Tibial nerve (tissue), 4 donors: ENCODE data around the gene TMEM186. TPM values are rescaled to one million over a fixed set of nuclear protein-coding genes. Genes with fewer than 3 reads are reported as not detected.

Source experiments
- DNase-seq, 2 donors: peaks; one replicate each; pipeline ENCODE4 v3.0.0-alpha.2; 2019; ENCODE audit warnings: low spot score in 2 of 2
- H3K27ac ChIP-seq, 4 donors: fragments of 200-600 bp; sonication (generic) in 3 of 4; one replicate each; pipeline ENCODE4 v1.5.1; 2017 to 2019; ENCODE audit warnings: mild to moderate bottlenecking in 1 of 4
- H3K27me3 ChIP-seq, 2 donors: fragments of 200-600 bp; sonication (generic) in 1 of 2; one replicate each; pipeline versions ENCODE4 v1.5.1 to v1.6.0; 2017 to 2019
- H3K36me3 ChIP-seq, 3 donors: fragments of 200-600 bp; sonication (generic); one replicate each; pipeline ENCODE4 v1.5.1; 2018 to 2019
- H3K4me1 ChIP-seq, 4 donors: fragments of 200-600 bp; sonication (generic) in 3 of 4; one replicate each; pipeline ENCODE4 v1.5.1; 2017 to 2019
- H3K4me3 ChIP-seq, 4 donors: fragments of 200-600 bp; sonication (generic) in 3 of 4; one replicate each; pipeline ENCODE4 v1.5.1; 2017 to 2019; ENCODE audit warnings: mild to moderate bottlenecking in 1 of 4, moderate library complexity in 1 of 4
- H3K9me3 ChIP-seq, 4 donors: fragments of 200-600 bp; sonication (generic) in 3 of 4; one replicate each; pipeline ENCODE4 v1.5.1; 2017 to 2019
- CTCF ChIP-seq, 5 experiments: fragments of 200-600 bp in 3 of 5; fragments of 450-650 bp in 2 of 5; sonication (generic) in 3 of 5; IDR thresholded peaks; one replicate each; pipeline ENCODE4 v1.5.1; 2016 to 2019; ENCODE audit warnings: antibody characterized with exemption in 5 of 5, mild to moderate bottlenecking in 3 of 5, moderate library complexity in 2 of 5
- EP300 ChIP-seq, 2 donors: sonication (generic); formaldehyde crosslinking; IDR thresholded peaks; one replicate each; pipeline ENCODE4 v1.6.1; 2017; ENCODE audit warnings: antibody characterized with exemption in 2 of 2, mild to moderate bottlenecking in 1 of 2
- POLR2A ChIP-seq, 2 donors: fragments of 450-650 bp; IDR thresholded peaks; one replicate each; pipeline ENCODE4 v1.6.1; 2017; ENCODE audit warnings: antibody characterized with exemption in 2 of 2, mild to moderate bottlenecking in 2 of 2, moderate library complexity in 2 of 2
- WGBS, 2 donors: methylation state at CpG; one replicate each; pipeline ENCODE4 v1.1.5; 2018; 5-methylcytosine and 5-hydroxymethylcytosine counted together
- total RNA-seq, 4 donors: library from RNA; depleted of rRNA; stranded (reverse); fragments of >200 nt; gene quantifications; one replicate each; pipeline ENCODE4 v1.1.0, GENCODE V29; 2016

TMEM186 gene
- total RNA-seq, 4 donors from 2014 or later, result 5.7 to 9.6 (median 7.2) TPM

GRCh38 chr16:8781797-8782196 lies 15.6 kb downstream of the TMEM186 start:
- Histone ChIP-seq H3K36me3 (peaks cover 0 to 68% (median 0%) of the 10 kb centered on the region in 3 donors), H3K27me3 (no peaks in the 10 kb centered on the region), H3K4me1 (no peaks in the 10 kb centered on the region), H3K9me3 (no peaks in the 10 kb centered on the region), H3K27ac (no peak overlapping the region), H3K4me3 (no peak overlapping the region)
- 88 to 93% methylated on average over 8 of the region's 8 CpGs for WGBS, 2 donors
- no peak for DNase-seq
- no peak for TF ChIP-seq POLR2A (IDR thresholded peaks at IDR 0.05)
- no peak for TF ChIP-seq EP300 (IDR thresholded peaks at IDR 0.05)
- TF ChIP-seq CTCF (IDR thresholded peaks at IDR 0.05), result no peak

- no peak overlapping the region for H3K27ac ChIP-seq
- 82 to 94% methylated on average over 7 of the region's 7 CpGs for WGBS, 2 donors
- no peaks in the 10 kb centered on the region for H3K4me1 ChIP-seq
- H3K36me3 ChIP-seq, result peaks cover 0 to 100% (median 4%) of the 10 kb centered on the region in 3 donors
- H3K9me3 ChIP-seq, result no peaks in the 10 kb centered on the region
- DNase-seq, result no peak
- TF ChIP-seq EP300 (IDR thresholded peaks at IDR 0.05) (no peak), POLR2A (IDR thresholded peaks at IDR 0.05) (no peak), CTCF (IDR thresholded peaks at IDR 0.05) (no peak)
- no peak overlapping the region for H3K4me3 ChIP-seq
- no peaks in the 10 kb centered on the region for H3K27me3 ChIP-seq
Observed at GRCh38 chr16:8777217-8777616, 20.2 kb downstream of the TMEM186 start.

GRCh38 chr16:8776129-8776584 lies 21.3 kb downstream of the TMEM186 start:
- no peaks in the 10 kb centered on the region for H3K4me1 ChIP-seq
- H3K9me3 ChIP-seq, result no peaks in the 10 kb centered on the region
- no peak for DNase-seq
- WGBS, 2 donors, result 74 to 76% methylated on average over 9 to 11 of the region's 12 CpGs
- H3K27me3 ChIP-seq, result no peaks in the 10 kb centered on the region
- H3K36me3 ChIP-seq, result peaks cover 0 to 96% (median 4%) of the 10 kb centered on the region in 3 donors
- H3K4me3 ChIP-seq, result no peak overlapping the region
- no peak overlapping the region for H3K27ac ChIP-seq
- no peak for TF ChIP-seq EP300 (IDR thresholded peaks at IDR 0.05)
- no peak for TF ChIP-seq POLR2A (IDR thresholded peaks at IDR 0.05)
- no peak for TF ChIP-seq CTCF (IDR thresholded peaks at IDR 0.05)

- DNase-seq, result no peak
- Histone ChIP-seq H3K9me3 (no peaks in the 10 kb centered on the region), H3K27ac (no peak overlapping the region), H3K27me3 (no peaks in the 10 kb centered on the region), H3K36me3 (peaks cover 0 to 94% (median 4%) of the 10 kb centered on the region in 3 donors), H3K4me1 (no peaks in the 10 kb centered on the region), H3K4me3 (no peak overlapping the region)
- TF ChIP-seq EP300 (IDR thresholded peaks at IDR 0.05) (no peak), POLR2A (IDR thresholded peaks at IDR 0.05) (no peak), CTCF (IDR thresholded peaks at IDR 0.05) (no peak)
- WGBS, 2 donors, result 88 to 96% methylated on average over 1 of the region's 1 CpG
Observed at GRCh38 chr16:8775359-8775758, 22.1 kb downstream of the TMEM186 start.

GRCh38 chr16:8774208-8774607 lies 23.2 kb downstream of the TMEM186 start:
- Histone ChIP-seq H3K27me3 (no peaks in the 10 kb centered on the region), H3K27ac (no peak overlapping the region), H3K4me3 (no peak overlapping the region), H3K4me1 (no peaks in the 10 kb centered on the region), H3K36me3 (peaks cover 0 to 94% (median 4%) of the 10 kb centered on the region in 3 donors), H3K9me3 (no peaks in the 10 kb centered on the region)
- TF ChIP-seq EP300 (IDR thresholded peaks at IDR 0.05) (no peak), POLR2A (IDR thresholded peaks at IDR 0.05) (no peak), CTCF (IDR thresholded peaks at IDR 0.05) (no peak)
- no peak for DNase-seq
- WGBS, 2 donors, result 90% methylated on average over 11 of the region's 11 CpGs
